SH-SY5Y (cell line): ENCODE measurements around the gene AKAP4.

Experiments
- GATA2 ChIP-seq: IDR thresholded peaks from 2 replicates; pipeline ENCODE4 v1.6.1; 2011; ENCODE audit warnings: mild to moderate bottlenecking, low read depth, low read length
- GATA3 ChIP-seq: IDR thresholded peaks from 2 replicates; pipeline ENCODE4 v1.6.1; 2011; ENCODE audit warnings: low read depth, mild to moderate bottlenecking, low read length, moderate library complexity

DNA sequence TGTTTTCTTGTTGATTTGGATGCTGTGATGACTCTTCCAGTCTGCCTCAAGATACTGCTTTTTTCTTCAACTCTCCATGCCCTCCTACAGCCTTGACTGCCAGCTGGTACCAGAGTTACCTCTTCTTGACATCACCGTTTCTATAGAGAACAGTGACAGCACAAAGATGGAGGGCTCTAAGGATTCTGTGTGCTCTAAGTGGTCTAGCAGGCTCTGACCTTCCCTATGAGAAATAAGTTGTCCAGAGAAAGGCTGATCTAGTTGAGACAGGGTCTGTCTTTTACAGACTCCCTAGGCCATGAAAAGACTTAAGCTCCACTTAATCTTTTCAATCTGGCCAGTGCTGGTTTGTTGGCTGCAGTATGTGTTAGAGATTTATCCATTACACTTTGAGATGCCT, at the start of gene AKAP4:
- TF ChIP-seq GATA2 (no peak), GATA3 (no peak)
